Esophagus muscularis mucosa (tissue), 4 donors: Measurements from ENCODE around the gene HDAC4. TPM values are rescaled to one million over a fixed set of nuclear protein-coding genes. Genes with fewer than 3 reads are reported as not detected.

Experiments
- DNase-seq: peaks from one replicate; pipeline ENCODE4 v3.0.0-alpha.2; 2017; ENCODE audit errors: extremely low spot score
- H3K27ac ChIP-seq, 4 donors: fragments of 200-600 bp; sonication (generic); replicated peaks in 1 of 4; 1 replicate in 3 of 4; 2 replicates in 1 of 4; pipeline ENCODE4 v1.5.1; 2016 to 2019; ENCODE audit warnings: mild to moderate bottlenecking in 1 of 4
- H3K27me3 ChIP-seq, 4 donors: fragments of 200-600 bp; sonication (generic); one replicate each; pipeline versions ENCODE4 v1.5.1 to v1.6.0; 2016 to 2019
- H3K36me3 ChIP-seq, 4 donors: fragments of 200-600 bp; sonication (generic); one replicate each; pipeline ENCODE4 v1.5.1; 2016 to 2019
- H3K4me1 ChIP-seq, 4 donors: fragments of 200-600 bp; sonication (generic); one replicate each; pipeline ENCODE4 v1.5.1; 2016 to 2019
- H3K4me3 ChIP-seq, 4 donors: fragments of 200-600 bp; sonication (generic); 1 replicate in 2 of 4; 2 replicates in 2 of 4; pipeline ENCODE4 v1.5.1; 2016 to 2019; ENCODE audit warnings: mild to moderate bottlenecking in 4 of 4, moderate library complexity in 1 of 4
- H3K9me3 ChIP-seq, 4 donors: fragments of 200-600 bp; sonication (generic); 1 replicate in 3 of 4; 2 replicates in 1 of 4; pipeline ENCODE4 v1.5.1; 2016 to 2019
- CTCF ChIP-seq, 3 experiments: fragments of 200-600 bp in 2 of 3; fragments of 450-650 bp in 1 of 3; sonication (generic) in 2 of 3; IDR thresholded peaks; one replicate each; pipeline ENCODE4 v1.5.1; 2017 to 2019; ENCODE audit warnings: antibody characterized with exemption in 3 of 3, mild to moderate bottlenecking in 2 of 3, moderate library complexity in 1 of 3
- EP300 ChIP-seq: sonication (generic); formaldehyde crosslinking; IDR thresholded peaks from one replicate; pipeline ENCODE4 v1.6.1; 2017; ENCODE audit warnings: antibody characterized with exemption
- POLR2A ChIP-seq: fragments of 450-650 bp; IDR thresholded peaks from one replicate; pipeline ENCODE4 v1.6.1; 2017; ENCODE audit warnings: antibody characterized with exemption, moderate library complexity, mild to moderate bottlenecking, low read depth
- POLR2AphosphoS5 ChIP-seq, 2 donors: sonication (generic); formaldehyde crosslinking; IDR thresholded peaks; one replicate each; pipeline ENCODE4 v1.6.1; 2017; ENCODE audit warnings: antibody characterized with exemption in 2 of 2
- WGBS: methylation state at CpG from one replicate; pipeline ENCODE4 v1.1.5; 2018; 5-methylcytosine and 5-hydroxymethylcytosine counted together
- intact Hi-C: fragments of 100-400 bp; cut with DNase I; formaldehyde crosslinking; loops from one replicate; pipeline ENCODE4 v1.15.1; 2023
- total RNA-seq, 4 donors: library from RNA; depleted of rRNA; stranded (reverse); fragments of >200 nt; gene quantifications; one replicate each; pipeline versions ENCODE4 v1.1.0 to v1.2.1, GENCODE V29; 2016

Gene HDAC4
- total RNA-seq, 4 donors from 2014 or later, result 59.4 to 119 (median 76.1) TPM

DNA sequence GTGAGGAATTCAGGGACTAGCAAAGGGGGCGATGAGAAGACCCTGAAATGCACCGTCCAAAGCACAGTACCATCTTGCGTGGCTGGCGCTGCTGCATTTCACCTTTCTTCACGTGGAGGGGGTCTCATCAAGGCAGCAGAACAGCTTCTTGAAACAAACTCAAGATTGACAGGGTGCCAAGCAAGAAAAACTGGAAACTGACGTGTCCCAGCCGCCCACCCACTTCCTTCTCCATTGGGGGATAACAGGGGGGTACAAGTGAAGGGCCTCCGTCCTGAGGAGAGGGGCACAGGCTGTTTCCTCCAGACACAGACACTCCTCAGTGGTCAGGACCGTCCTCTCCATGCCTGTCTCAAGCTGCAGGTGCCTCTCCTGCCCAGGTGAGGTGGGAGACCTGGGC is 32.5 kb downstream of the HDAC4 start:
- DNase-seq, result no peak
- 80% methylated on average over 9 of the region's 9 CpGs for WGBS
- no peaks in the 10 kb centered on the region for H3K27me3 ChIP-seq
- H3K27ac ChIP-seq, result no peak overlapping the region
- no peaks in the 10 kb centered on the region for H3K9me3 ChIP-seq
- peaks cover 0 to 12% (median 6%) of the 10 kb centered on the region in 4 donors for H3K36me3 ChIP-seq
- no peak for TF ChIP-seq POLR2A
- TF ChIP-seq CTCF (IDR thresholded peaks at IDR 0.05), result no peak
- TF ChIP-seq POLR2AphosphoS5 (IDR thresholded peaks at IDR 0.05), result no peak
- no peak for TF ChIP-seq EP300
- peaks cover 0 to 56% (median 20%) of the 10 kb centered on the region in 4 donors for H3K4me1 ChIP-seq
- no peak overlapping the region for H3K4me3 ChIP-seq
- intact Hi-C loops, result no loop called here

GRCh38 chr2:239366740-239367139 is 34.1 kb downstream of the HDAC4 start:
- H3K27me3 ChIP-seq, result no peaks in the 10 kb centered on the region
- TF ChIP-seq CTCF (IDR thresholded peaks at IDR 0.05) (no peak), POLR2A (no peak), EP300 (no peak), POLR2AphosphoS5 (IDR thresholded peaks at IDR 0.05) (no peak)
- no peak overlapping the region for H3K27ac ChIP-seq
- intact Hi-C loops, result no loop called here
- peaks cover 0 to 4% (median 0%) of the 10 kb centered on the region in 4 donors for H3K36me3 ChIP-seq
- peaks cover 5 to 62% (median 32%) of the 10 kb centered on the region in 4 donors for H3K4me1 ChIP-seq
- 91% methylated on average over 12 of the region's 12 CpGs for WGBS
- no peaks in the 10 kb centered on the region for H3K9me3 ChIP-seq
- DNase-seq, result no peak
- no peak overlapping the region for H3K4me3 ChIP-seq

- 91% methylated on average over 26 of the region's 32 CpGs for WGBS
- peaks cover 6 to 70% (median 40%) of the 10 kb centered on the region in 4 donors for H3K4me1 ChIP-seq
- TF ChIP-seq POLR2A (no peak), EP300 (no peak), POLR2AphosphoS5 (IDR thresholded peaks at IDR 0.05) (no peak), CTCF (IDR thresholded peaks at IDR 0.05) (no peak)
- no peak overlapping the region for H3K4me3 ChIP-seq
- H3K9me3 ChIP-seq, result no peaks in the 10 kb centered on the region
- H3K27me3 ChIP-seq, result no peaks in the 10 kb centered on the region
- no peak for DNase-seq
- H3K27ac ChIP-seq, result no peak overlapping the region
- peaks cover 0 to 4% (median 0%) of the 10 kb centered on the region in 4 donors for H3K36me3 ChIP-seq
- intact Hi-C loops, result no loop called here
Measured at GRCh38 chr2:239365782-239366435, 34.9 kb downstream of the HDAC4 start.

GRCh38 chr2:239365071-239365781 is 35.6 kb downstream of the HDAC4 start:
- TF ChIP-seq EP300, result no peak
- no peak for TF ChIP-seq POLR2AphosphoS5 (IDR thresholded peaks at IDR 0.05)
- no peak for TF ChIP-seq POLR2A
- TF ChIP-seq CTCF (IDR thresholded peaks at IDR 0.05), result no peak
- no peak for DNase-seq
- Histone ChIP-seq H3K9me3 (no peaks in the 10 kb centered on the region), H3K27ac (no peak overlapping the region), H3K36me3 (peaks cover 0 to 4% (median 0%) of the 10 kb centered on the region in 4 donors), H3K4me3 (no peak overlapping the region), H3K4me1 (peaks cover 13 to 73% (median 47%) of the 10 kb centered on the region in 4 donors), H3K27me3 (no peaks in the 10 kb centered on the region)
- 81% methylated on average over 10 of the region's 11 CpGs for WGBS
- intact Hi-C loops, result no loop called here
